Measurements from ENCODE around the gene CFAP206. TPM values are rescaled to one million over a fixed set of nuclear protein-coding genes. Genes with fewer than 3 reads are reported as not detected.

The CFAP206 gene, protein sequence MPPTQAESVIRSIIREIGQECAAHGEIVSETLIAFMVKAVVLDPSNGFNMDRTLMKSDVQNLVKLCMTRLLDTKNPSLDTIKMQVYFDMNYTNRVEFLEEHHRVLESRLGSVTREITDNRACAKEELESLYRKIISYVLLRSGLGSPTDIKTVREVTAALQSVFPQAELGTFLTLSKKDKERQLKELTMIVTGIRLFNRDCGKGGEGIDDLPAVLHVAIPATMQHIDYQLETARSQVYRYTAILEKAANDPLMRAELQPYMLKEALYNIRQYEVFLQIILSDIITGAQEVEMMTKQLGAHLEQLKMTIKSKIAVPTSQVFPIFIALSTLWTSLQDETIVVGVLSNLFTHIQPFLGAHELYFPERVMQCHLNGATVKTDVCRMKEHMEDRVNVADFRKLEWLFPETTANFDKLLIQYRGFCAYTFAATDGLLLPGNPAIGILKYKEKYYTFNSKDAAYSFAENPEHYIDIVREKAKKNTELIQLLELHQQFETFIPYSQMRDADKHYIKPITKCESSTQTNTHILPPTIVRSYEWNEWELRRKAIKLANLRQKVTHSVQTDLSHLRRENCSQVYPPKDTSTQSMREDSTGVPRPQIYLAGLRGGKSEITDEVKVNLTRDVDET
- polyA plus RNA-seq (2011; rRNA removed) (1.1 and 1.4 TPM in 2 replicates), polyA plus RNA-seq (2017; fragmentation: RNase III; extraction: RNeasy Plus Mini Kit Qiagen cat#74134 plus additional on column Dnase treatment) (0.63 to 0.88 TPM (median 0.78 TPM) in 3 replicates), polyA minus RNA-seq (2011; rRNA and poly(A)+ RNA removed) (0.58 and 0.74 TPM in 2 replicates)
- 0.31 and 0.33 TPM in 2 replicates for polyA plus RNA-seq (2012; cell fraction: cytosol; rRNA removed)
- polyA plus RNA-seq (2012; cell fraction: nucleus; rRNA removed): 0.18 and 0.33 TPM in 2 replicates

DNA sequence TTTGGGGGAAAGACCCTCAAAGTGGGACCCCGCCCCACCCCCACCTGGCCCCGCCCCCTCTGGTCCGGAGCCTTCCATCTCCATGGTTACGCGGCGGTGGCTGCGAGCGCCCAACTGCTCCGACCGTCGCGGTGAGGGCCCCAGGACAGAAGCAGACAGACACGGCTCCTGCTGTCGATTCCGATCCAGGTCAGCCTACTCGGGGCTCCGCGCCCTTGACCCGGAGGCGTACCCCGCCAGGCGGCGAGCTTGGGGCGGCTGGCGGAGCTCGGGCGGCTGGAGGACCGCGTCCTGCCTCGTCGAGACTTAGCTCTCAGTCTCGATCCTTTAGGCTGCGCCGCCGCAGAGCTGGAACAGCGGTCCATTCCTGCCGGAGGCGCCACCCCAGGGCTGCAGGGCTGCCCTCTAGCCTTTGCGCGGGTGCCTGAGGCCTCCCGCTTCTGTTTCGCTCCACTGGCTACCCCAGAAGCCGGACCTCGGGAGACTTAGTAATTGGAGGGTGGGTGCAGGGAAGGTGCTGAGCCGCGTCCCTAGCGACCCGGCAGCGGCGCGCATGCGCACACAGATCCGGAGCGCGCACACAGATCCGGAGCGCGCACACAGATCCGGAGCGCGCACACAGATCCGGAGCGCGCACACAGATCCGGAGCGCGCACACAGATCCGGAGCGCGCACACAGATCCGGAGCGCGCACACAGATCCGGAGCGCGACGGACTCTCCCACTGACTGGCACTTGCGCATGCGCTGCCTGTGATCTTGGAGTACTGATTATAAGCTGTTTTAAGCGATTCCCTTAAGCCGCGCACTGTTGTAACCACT lies at the start of gene CFAP206:
Gene CFAP206 (plus strand): TSS at position 72 of the 820 bp plus-strand sequence. CDS start 1,868 bp downstream, outside the sequence.
- ChIA-PET CTCF (interaction anchor here (1.5 kb wide), 1 partner anchor 15 kb away, joined by 7 read pairs; no protein-coding TSS in a partner anchor), POLR2A (interaction anchor here (1.6 kb wide), 1 partner anchor 65 kb away, joined by 4 read pairs; the partner anchor contains the start of gene SLC35A1)
- ATAC-seq (peak; percentile 93 to 97), FAIRE-seq (no peak), DNase-seq (ENCODE audit: low read depth in 1 of 2, low spot score in 1 of 2) (peak; percentile 67 to 84)
- Histone ChIP-seq H3K27ac (peak within 1 kb of the TSS; percentile 77 to 89), H3K4me3 (peak within 1 kb of the TSS; percentile 81), H3K4me1 (no peaks in the 10 kb centered on the region), H3K4me2 (peak within 1 kb of the TSS; percentile 70), H3K9me3 (no peaks in the 10 kb centered on the region)
- 5% methylated on average over 4 of the region's 82 CpGs for WGBS (ENCODE audit: missing lambda C conversion rate)
- TF ChIP-seq JUNB (IDR thresholded peaks at IDR 0.05) (no peak), POLR2A (IDR thresholded peaks at IDR 0.05; ENCODE audit: low read length) (peak; percentile 16; the same call in 1 of the 2 replicates), PHF8 (IDR thresholded peaks at IDR 0.05; ENCODE audit: borderline replicate concordance, low read depth) (0 out of 2 replicates have a peak, but pooled peaks have one; percentile 24), RARB (CRISPR knock-in tag; IDR thresholded peaks at IDR 0.05) (no peak)
- TF ChIP-seq, protein P1, sequence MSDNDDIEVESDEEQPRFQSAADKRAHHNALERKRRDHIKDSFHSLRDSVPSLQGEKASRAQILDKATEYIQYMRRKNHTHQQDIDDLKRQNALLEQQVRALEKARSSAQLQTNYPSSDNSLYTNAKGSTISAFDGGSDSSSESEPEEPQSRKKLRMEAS (IDR thresholded peaks at IDR 0.05): no peak

DNA sequence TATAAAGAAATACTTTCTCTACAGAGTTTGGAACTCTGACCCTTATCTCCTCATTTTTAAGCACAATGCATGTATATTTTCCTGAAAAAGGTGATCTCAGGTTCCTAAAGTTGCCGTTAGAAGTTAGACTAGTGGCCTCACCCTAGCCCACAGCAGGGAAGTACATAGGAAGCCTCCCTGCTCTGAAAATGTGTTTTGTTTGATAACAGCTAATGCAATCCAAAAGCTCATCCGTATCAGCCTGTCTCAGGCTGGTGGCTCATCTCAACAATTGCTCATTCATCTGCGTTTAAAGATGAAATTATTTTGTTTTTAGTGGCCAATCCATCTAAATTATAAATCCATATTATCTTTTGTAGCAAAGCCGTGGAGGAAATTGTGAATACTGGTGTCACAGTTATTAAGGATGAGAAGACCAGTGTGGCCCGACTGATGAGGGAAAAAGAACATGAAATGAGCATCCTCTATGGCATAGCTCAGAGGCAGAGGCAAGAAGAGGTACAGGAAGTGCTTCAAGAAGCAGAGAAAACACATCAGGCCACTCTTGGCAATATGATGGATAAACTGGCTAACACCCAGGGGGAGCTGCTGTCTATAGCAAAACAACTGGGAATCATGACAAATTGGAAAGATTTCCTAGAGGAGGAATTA lies 43.0 kb upstream of the CFAP206 start:
- ChIA-PET POLR2A (no interaction called here), CTCF (interaction anchor here (0.7 kb wide), 1 partner anchor 29 kb away, joined by 3 read pairs; no protein-coding TSS in a partner anchor)

More for the DNA sequence above, 43.0 kb upstream of the CFAP206 start:
- no peaks in the 10 kb centered on the region for H3K9me3 ChIP-seq
- H3K4me1 ChIP-seq: no peaks in the 10 kb centered on the region
- H3K27ac ChIP-seq: no peak overlapping the region
- no peak for DNase-seq (ENCODE audit: low read depth in 1 of 2, low spot score in 1 of 2)
- no peak for FAIRE-seq
- WGBS (ENCODE audit: missing lambda C conversion rate): 68% methylated on average over 5 of the region's 5 CpGs
- H3K4me3 ChIP-seq: no peak overlapping the region
- ATAC-seq: no peak
- TF ChIP-seq FOSB (CRISPR knock-in tag; IDR thresholded peaks at IDR 0.05): no peak
- TF ChIP-seq, protein P2, sequence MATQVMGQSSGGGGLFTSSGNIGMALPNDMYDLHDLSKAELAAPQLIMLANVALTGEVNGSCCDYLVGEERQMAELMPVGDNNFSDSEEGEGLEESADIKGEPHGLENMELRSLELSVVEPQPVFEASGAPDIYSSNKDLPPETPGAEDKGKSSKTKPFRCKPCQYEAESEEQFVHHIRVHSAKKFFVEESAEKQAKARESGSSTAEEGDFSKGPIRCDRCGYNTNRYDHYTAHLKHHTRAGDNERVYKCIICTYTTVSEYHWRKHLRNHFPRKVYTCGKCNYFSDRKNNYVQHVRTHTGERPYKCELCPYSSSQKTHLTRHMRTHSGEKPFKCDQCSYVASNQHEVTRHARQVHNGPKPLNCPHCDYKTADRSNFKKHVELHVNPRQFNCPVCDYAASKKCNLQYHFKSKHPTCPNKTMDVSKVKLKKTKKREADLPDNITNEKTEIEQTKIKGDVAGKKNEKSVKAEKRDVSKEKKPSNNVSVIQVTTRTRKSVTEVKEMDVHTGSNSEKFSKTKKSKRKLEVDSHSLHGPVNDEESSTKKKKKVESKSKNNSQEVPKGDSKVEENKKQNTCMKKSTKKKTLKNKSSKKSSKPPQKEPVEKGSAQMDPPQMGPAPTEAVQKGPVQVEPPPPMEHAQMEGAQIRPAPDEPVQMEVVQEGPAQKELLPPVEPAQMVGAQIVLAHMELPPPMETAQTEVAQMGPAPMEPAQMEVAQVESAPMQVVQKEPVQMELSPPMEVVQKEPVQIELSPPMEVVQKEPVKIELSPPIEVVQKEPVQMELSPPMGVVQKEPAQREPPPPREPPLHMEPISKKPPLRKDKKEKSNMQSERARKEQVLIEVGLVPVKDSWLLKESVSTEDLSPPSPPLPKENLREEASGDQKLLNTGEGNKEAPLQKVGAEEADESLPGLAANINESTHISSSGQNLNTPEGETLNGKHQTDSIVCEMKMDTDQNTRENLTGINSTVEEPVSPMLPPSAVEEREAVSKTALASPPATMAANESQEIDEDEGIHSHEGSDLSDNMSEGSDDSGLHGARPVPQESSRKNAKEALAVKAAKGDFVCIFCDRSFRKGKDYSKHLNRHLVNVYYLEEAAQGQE (IDR thresholded peaks at IDR 0.05): no peak
- no peak for TF ChIP-seq EHMT2 (IDR thresholded peaks at IDR 0.05; ENCODE audit: low read depth)
- TF ChIP-seq, protein P3, sequence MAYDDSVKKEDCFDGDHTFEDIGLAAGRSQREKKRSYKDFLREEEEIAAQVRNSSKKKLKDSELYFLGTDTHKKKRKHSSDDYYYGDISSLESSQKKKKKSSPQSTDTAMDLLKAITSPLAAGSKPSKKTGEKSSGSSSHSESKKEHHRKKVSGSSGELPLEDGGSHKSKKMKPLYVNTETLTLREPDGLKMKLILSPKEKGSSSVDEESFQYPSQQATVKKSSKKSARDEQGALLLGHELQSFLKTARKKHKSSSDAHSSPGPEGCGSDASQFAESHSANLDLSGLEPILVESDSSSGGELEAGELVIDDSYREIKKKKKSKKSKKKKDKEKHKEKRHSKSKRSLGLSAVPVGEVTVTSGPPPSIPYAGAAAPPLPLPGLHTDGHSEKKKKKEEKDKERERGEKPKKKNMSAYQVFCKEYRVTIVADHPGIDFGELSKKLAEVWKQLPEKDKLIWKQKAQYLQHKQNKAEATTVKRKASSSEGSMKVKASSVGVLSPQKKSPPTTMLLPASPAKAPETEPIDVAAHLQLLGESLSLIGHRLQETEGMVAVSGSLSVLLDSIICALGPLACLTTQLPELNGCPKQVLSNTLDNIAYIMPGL (CRISPR knock-in tag; IDR thresholded peaks at IDR 0.05; ENCODE audit: borderline replicate concordance): no peak
- TF ChIP-seq CBX8 (IDR thresholded peaks at IDR 0.05): no peak
- TF ChIP-seq FOSL2 (IDR thresholded peaks at IDR 0.05): no peak
- TF ChIP-seq FOSL2 (CRISPR knock-in tag; IDR thresholded peaks at IDR 0.05): no peak
- TF ChIP-seq CHD2 (IDR thresholded peaks at IDR 0.05; ENCODE audit: low read length, partially characterized antibody): no peak
- TF ChIP-seq JUNB (IDR thresholded peaks at IDR 0.05): no peak
- no peak for TF ChIP-seq ZFP36 (IDR thresholded peaks at IDR 0.05; ENCODE audit: borderline replicate concordance, partially characterized antibody)
- TF ChIP-seq HOXB5 (CRISPR knock-in tag; IDR thresholded peaks at IDR 0.05): no peak
- TF ChIP-seq JUN (IDR thresholded peaks at IDR 0.05): no peak
- no peak for TF ChIP-seq TP53 (CRISPR knock-in tag; IDR thresholded peaks at IDR 0.05)
- no peak for TF ChIP-seq MAZ (IDR thresholded peaks at IDR 0.05; ENCODE audit: borderline replicate concordance, low read depth, low read length)
- no peak for TF ChIP-seq RAD21 (conservative IDR thresholded peaks at IDR 0.05 in 1 of 2, IDR thresholded peaks at IDR 0.05 in 1 of 2)
- TF ChIP-seq NFE2L2 (conservative IDR thresholded peaks at IDR 0.05; ENCODE audit: low read length): no peak
- TF ChIP-seq RARB (CRISPR knock-in tag; IDR thresholded peaks at IDR 0.05): no peak
- no peak overlapping the region for H3K4me2 ChIP-seq

All from A549 (cell line).